ENCODE results near the gene FARS2.

- TF ChIP-seq EP300 (IDR thresholded peaks at IDR 0.05), result peak in 1 of 2 donors; percentile 24
- no peak for TF ChIP-seq POLR2A (IDR thresholded peaks at IDR 0.05)
- peak; percentile 61 to 80 (median 77) for TF ChIP-seq CTCF (IDR thresholded peaks at IDR 0.05)
These were observed 209.7 kb downstream of the FARS2 start for GRCh38 chr6:5471044-5471443.
